G401 (cell line): ENCODE data around the gene DEXI. TPM values are rescaled to one million over a fixed set of nuclear protein-coding genes. Genes with fewer than 3 reads are reported as not detected.

ENCODE experiments used
- DNase-seq: peaks from one replicate; pipeline ENCODE4 v3.0.0-alpha.2; 2015; ENCODE audit warnings: low spot score
- in situ Hi-C: cut with HindIII; loops from 2 replicates; pipeline ENCODE4 v1.10.0; 2016; ENCODE audit warnings: low sequenced_read_pairs, mixed read lengths
- total RNA-seq: library from RNA; depleted of rRNA; stranded (reverse); fragments of >200 nt; shearing (Covaris generic); gene quantifications from 2 replicates; pipeline ENCODE4 v1.2.3, GENCODE V29; 2014

The DEXI gene
- total RNA-seq, 1 experiment from 2014 or later = 90.6 TPM

GRCh38 chr16:10911267-10911666, 31.0 kb downstream of the DEXI start:
- no peak for DNase-seq
- in situ Hi-C loops = no loop called here

GRCh38 chr16:10907757-10908045, 34.6 kb downstream of the DEXI start:
- peak; percentile 6 for DNase-seq
- in situ Hi-C loops = no loop called here

GRCh38 chr16:10906914-10907756, 35.1 kb downstream of the DEXI start:
- in situ Hi-C loops = no loop called here
- peak; percentile 62 for DNase-seq

GRCh38 chr16:10906482-10906881, 35.8 kb downstream of the DEXI start:
- no peak for DNase-seq
- in situ Hi-C loops = no loop called here

GRCh38 chr16:10902999-10903398, 39.3 kb downstream of the DEXI start:
- in situ Hi-C loops = no loop called here

GRCh38 chr16:10897134-10897533, 45.1 kb downstream of the DEXI start:
- no peak for DNase-seq
- in situ Hi-C loops = no loop called here

More at GRCh38 chr16:10902999-10903398, 39.3 kb downstream of the DEXI start:
- DNase-seq = no peak

GRCh38 chr16:10896723-10897122, 45.5 kb downstream of the DEXI start:
- in situ Hi-C loops = no loop called here
- DNase-seq = no peak

GRCh38 chr16:10896165-10896564, 46.1 kb downstream of the DEXI start:
- no peak for DNase-seq
- in situ Hi-C loops = no loop called here

- no peak for DNase-seq
- in situ Hi-C loops = no loop called here
Observed at GRCh38 chr16:10895053-10895946, 47.0 kb downstream of the DEXI start.

GRCh38 chr16:10892782-10893318, 49.4 kb downstream of the DEXI start:
- in situ Hi-C loops = no loop called here
- DNase-seq = no peak

- in situ Hi-C loops = no loop called here
- DNase-seq = no peak
Observed at GRCh38 chr16:10889855-10890254, 52.4 kb downstream of the DEXI start.

- in situ Hi-C loops = no loop called here
- DNase-seq = no peak
Observed at GRCh38 chr16:10888320-10888937, 53.8 kb downstream of the DEXI start.

- no peak for DNase-seq
- in situ Hi-C loops = no loop called here
Observed at GRCh38 chr16:10885246-10885645, 57.0 kb downstream of the DEXI start.

- DNase-seq = no peak
- in situ Hi-C loops = no loop called here
Observed at GRCh38 chr16:10883004-10883403, 59.3 kb downstream of the DEXI start.

GRCh38 chr16:10881479-10882030, 60.7 kb downstream of the DEXI start:
- in situ Hi-C loops = no loop called here
- no peak for DNase-seq

GRCh38 chr16:10880594-10881452, 61.4 kb downstream of the DEXI start:
- in situ Hi-C loops = no loop called here
- no peak for DNase-seq

GRCh38 chr16:10879681-10880589, 62.3 kb downstream of the DEXI start:
- in situ Hi-C loops = no loop called here
- DNase-seq = no peak
